Esophagus squamous epithelium (tissue), 5 donors: ENCODE measurements around the gene RCCD1. TPM values are rescaled to one million over a fixed set of nuclear protein-coding genes. Genes with fewer than 3 reads are reported as not detected.

Experiments
- DNase-seq: peaks from one replicate; lab custom pipeline; 2025; lab: John Stamatoyannopoulos, UW
- H3K27ac ChIP-seq, 4 donors: fragments of 200-600 bp; sonication (generic); one replicate each; pipeline ENCODE4 v1.5.1; 2016 to 2019; ENCODE audit warnings: mild to moderate bottlenecking in 1 of 4
- H3K27me3 ChIP-seq, 4 donors: fragments of 200-600 bp; sonication (generic); 1 replicate in 3 of 4; 2 replicates in 1 of 4; pipeline versions ENCODE4 v1.5.1 to v1.6.0; 2017 to 2021; ENCODE audit warnings: antibody characterized with exemption in 1 of 4
- H3K36me3 ChIP-seq, 3 donors: fragments of 200-600 bp; sonication (generic); one replicate each; pipeline ENCODE4 v1.5.1; 2016 to 2019
- H3K4me1 ChIP-seq, 3 donors: fragments of 200-600 bp; sonication (generic); one replicate each; pipeline ENCODE4 v1.5.1; 2017 to 2019
- H3K4me3 ChIP-seq, 4 donors: fragments of 200-600 bp; sonication (generic); 1 replicate in 3 of 4; 2 replicates in 1 of 4; pipeline ENCODE4 v1.5.1; 2016 to 2019; ENCODE audit warnings: mild to moderate bottlenecking in 2 of 4, moderate library complexity in 1 of 4
- H3K9me3 ChIP-seq, 3 donors: fragments of 200-600 bp; sonication (generic); one replicate each; pipeline ENCODE4 v1.5.1; 2016 to 2019
- CTCF ChIP-seq, 6 experiments: fragments of 450-650 bp in 4 of 6; fragments of 200-600 bp in 2 of 6; sonication (generic) in 2 of 6; IDR thresholded peaks; one replicate each; pipeline ENCODE4 v1.5.1; 2016 to 2019; ENCODE audit warnings: antibody characterized with exemption in 6 of 6, mild to moderate bottlenecking in 4 of 6, moderate library complexity in 4 of 6
- POLR2A ChIP-seq, 4 donors: fragments of 450-650 bp; IDR thresholded peaks; one replicate each; pipeline ENCODE4 v1.6.1; 2017; ENCODE audit warnings: antibody characterized with exemption in 4 of 4, mild to moderate bottlenecking in 4 of 4, moderate library complexity in 3 of 4
- WGBS, 2 donors: methylation state at CpG; one replicate each; pipeline ENCODE4 v1.1.5; 2018; 5-methylcytosine and 5-hydroxymethylcytosine counted together
- intact Hi-C: fragments of 100-400 bp; cut with DNase I; formaldehyde crosslinking; loops from one replicate; pipeline ENCODE4 v1.15.0; 2022
- total RNA-seq, 4 donors: library from RNA; depleted of rRNA; stranded (reverse); fragments of >200 nt; gene quantifications; one replicate each; pipeline ENCODE4 v1.1.0, GENCODE V29; 2016
- donor health status: DM: yes; HTN: yes; CAD: no.

Gene RCCD1
- total RNA-seq, 4 donors from 2014 or later, result 8.7 to 12.6 (median 9.8) TPM

DNA sequence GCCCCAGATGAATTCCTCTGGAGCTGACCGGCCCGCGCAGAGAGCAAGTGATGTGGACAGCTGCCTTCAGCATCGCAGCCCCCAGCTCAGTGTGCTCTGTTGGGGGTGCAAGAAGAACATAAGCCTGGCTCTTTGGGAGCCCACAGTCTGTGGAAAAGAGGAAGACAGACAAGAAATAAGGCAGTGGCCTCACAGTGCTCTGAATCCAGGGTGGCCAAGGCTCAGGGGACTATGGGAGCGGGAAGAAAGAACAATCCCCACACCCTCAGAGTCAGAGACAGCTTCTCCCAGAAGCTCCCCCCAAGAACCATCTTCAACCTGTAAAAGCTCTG is 22.1 kb upstream of the RCCD1 start:
- Histone ChIP-seq H3K9me3 (no peaks in the 10 kb centered on the region), H3K27me3 (no peaks in the 10 kb centered on the region), H3K27ac (peak overlapping the region; percentile 88 to 98 (median 95)), H3K4me3 (peak overlapping the region; percentile 57 to 86 (median 70)), H3K36me3 (peaks cover 0 to 11% (median 0%) of the 10 kb centered on the region in 3 donors), H3K4me1 (peaks cover 33 to 78% (median 42%) of the 10 kb centered on the region in 3 donors)
- DNase-seq, result no peak
- 15 to 80% methylated on average over 1 to 4 of the region's 5 CpGs for WGBS, 2 donors
- no peak for TF ChIP-seq POLR2A (IDR thresholded peaks at IDR 0.05)
- TF ChIP-seq CTCF (IDR thresholded peaks at IDR 0.05), result no peak
- intact Hi-C loops, result no loop called here

DNA sequence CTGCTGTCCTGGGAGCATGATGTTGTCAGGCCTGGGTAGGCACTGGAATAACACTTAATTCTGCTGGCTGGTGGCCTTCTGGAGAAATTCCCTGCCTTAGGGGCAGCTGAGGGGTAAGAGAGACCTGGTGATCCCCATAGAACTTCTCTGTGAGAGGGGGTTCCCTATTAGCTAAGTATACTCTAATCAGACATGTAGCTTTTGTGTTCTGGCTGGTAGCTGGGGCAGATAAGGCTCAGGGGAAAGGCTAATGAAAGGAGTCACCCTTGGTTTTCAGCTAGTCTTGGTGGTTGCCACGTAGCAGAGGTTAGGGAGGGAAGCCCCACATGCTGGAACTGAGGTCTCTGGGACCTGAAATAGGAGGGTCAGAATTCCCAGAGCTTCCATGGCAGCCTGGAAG is 21.4 kb upstream of the RCCD1 start:
- peaks cover 0 to 18% (median 0%) of the 10 kb centered on the region in 3 donors for H3K36me3 ChIP-seq
- WGBS, 2 donors, result 89 to 100% methylated on average over 1 of the region's 1 CpG
- no peak for TF ChIP-seq CTCF (IDR thresholded peaks at IDR 0.05)
- no peak overlapping the region for H3K4me3 ChIP-seq
- H3K27ac ChIP-seq, result peak overlapping the region in 2 of 4 donors; percentile 88 to 98
- H3K9me3 ChIP-seq, result no peaks in the 10 kb centered on the region
- DNase-seq, result no peak
- intact Hi-C loops, result no loop called here
- H3K27me3 ChIP-seq, result no peaks in the 10 kb centered on the region
- peaks cover 33 to 79% (median 42%) of the 10 kb centered on the region in 3 donors for H3K4me1 ChIP-seq

GRCh38 chr15:90934256-90934948 is 20.3 kb upstream of the RCCD1 start:
- 0% methylated on average over 2 to 9 of the region's 19 CpGs for WGBS, 2 donors
- Histone ChIP-seq H3K27ac (peak overlapping the region; percentile 89 to 94 (median 92)), H3K4me3 (peak overlapping the region; percentile 69 to 87 (median 76)), H3K36me3 (peaks cover 2 to 29% (median 3%) of the 10 kb centered on the region in 3 donors), H3K9me3 (no peaks in the 10 kb centered on the region), H3K4me1 (peaks cover 33 to 74% (median 42%) of the 10 kb centered on the region in 3 donors), H3K27me3 (no peaks in the 10 kb centered on the region)
- intact Hi-C loops, result no loop called here
- TF ChIP-seq CTCF (IDR thresholded peaks at IDR 0.05), result peak; percentile 83 to 93 (median 90)
- no peak for TF ChIP-seq POLR2A (IDR thresholded peaks at IDR 0.05)
- peak; percentile 52 for DNase-seq

DNA sequence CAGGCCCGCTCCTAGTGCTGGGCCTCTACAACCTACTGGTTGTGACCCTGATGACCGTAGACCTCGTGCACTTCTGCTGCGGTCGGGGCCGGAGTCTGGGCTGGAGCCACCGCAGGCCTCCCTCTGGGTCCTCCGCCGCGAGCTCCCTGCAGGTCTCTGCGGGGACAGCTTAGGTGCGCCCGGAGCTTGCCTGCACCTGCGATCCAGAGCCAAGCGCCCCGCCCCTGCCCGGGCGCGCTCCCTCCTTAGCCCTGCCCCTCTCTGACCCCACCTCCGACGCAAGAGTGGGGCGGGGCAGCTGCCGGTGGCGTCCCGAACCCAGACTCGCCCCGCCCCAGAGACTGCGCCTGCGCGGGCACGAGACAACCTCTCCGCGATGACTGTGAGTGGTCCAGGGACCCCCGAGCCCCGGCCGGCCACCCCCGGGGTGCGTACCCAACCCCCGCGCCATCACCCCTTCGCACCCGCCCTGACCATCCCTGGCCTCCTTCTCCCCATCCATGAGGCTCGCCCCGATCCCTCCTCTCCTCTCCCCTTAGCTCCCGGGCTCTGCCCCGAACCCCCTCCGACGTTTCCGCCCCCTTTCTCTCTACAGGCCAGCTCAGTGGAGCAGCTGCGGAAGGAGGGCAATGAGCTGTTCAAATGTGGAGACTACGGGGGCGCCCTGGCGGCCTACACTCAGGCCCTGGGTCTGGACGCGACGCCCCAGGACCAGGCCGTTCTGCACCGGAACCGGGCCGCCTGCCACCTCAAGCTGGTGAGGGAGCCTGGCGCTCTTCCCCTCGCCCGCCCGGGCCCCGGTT is 19.5 kb upstream of the RCCD1 start, which contains the start of gene UNC45A:
Gene UNC45A (plus strand): TSS at position 337 of the 803 bp plus-strand sequence. CDS start 40 bp downstream, at position 377.
- DNase-seq, result peak; percentile 68
- peak within 1 kb of the TSS; percentile 69 to 87 (median 76) for H3K4me3 ChIP-seq
- H3K27ac ChIP-seq, result peak within 1 kb of the TSS; percentile 89 to 94 (median 92)
- peaks cover 33 to 70% (median 42%) of the 10 kb centered on the region in 3 donors for H3K4me1 ChIP-seq
- H3K27me3 ChIP-seq, result no peaks in the 10 kb centered on the region
- intact Hi-C loops, result no loop called here
- peaks cover 9 to 36% (median 10%) of the 10 kb centered on the region in 3 donors for H3K36me3 ChIP-seq
- no peaks in the 10 kb centered on the region for H3K9me3 ChIP-seq
- TF ChIP-seq POLR2A (IDR thresholded peaks at IDR 0.05), result peak in 3 of 4 donors; percentile 14 to 85 (median 76)
- TF ChIP-seq CTCF (IDR thresholded peaks at IDR 0.05), result peak in 2 of 6 experiments; percentile 15 to 20
- WGBS, 2 donors, result 0% methylated on average over 1 of the region's 65 CpGs; no CpG with 5 or more reads in 1 of the 2 donors
